Stimulated activated CD4-positive, alpha-beta T cell treated with anti-CD3 and anti-CD28 coated beads, Interleukin-4, amount 100 ng/mL, for 48 hours (primary cell): ENCODE results near the gene MAPRE2.
"Not testable (repeated sequence)": the region's sequence is repeated elsewhere in the genome, so short reads cannot be mapped to it uniquely, and the experiment has no call there.

Experiments
- DNase-seq, 2 donors: peaks; one replicate each; pipeline ENCODE4 v3.0.0-alpha.2; 2020; ENCODE audit warnings: low read depth in 2 of 2

The MAPRE2 gene

GRCh38 chr18:35091841-35092240 is 50.6 kb downstream of the MAPRE2 start:
- DNase-seq: no peak

- no peak for DNase-seq
Measured at GRCh38 chr18:35095983-35096676, 54.9 kb downstream of the MAPRE2 start.

- no peak for DNase-seq
Measured at GRCh38 chr18:35096677-35097011, 55.4 kb downstream of the MAPRE2 start.

GRCh38 chr18:35097195-35097594 is 56.0 kb downstream of the MAPRE2 start:
- no peak for DNase-seq

- DNase-seq: no peak
Measured at GRCh38 chr18:35097763-35098162, 56.5 kb downstream of the MAPRE2 start.

- no peak for DNase-seq
Measured at GRCh38 chr18:35099911-35100310, 58.7 kb downstream of the MAPRE2 start.

GRCh38 chr18:35104391-35105051 is 63.3 kb downstream of the MAPRE2 start:
- no peak for DNase-seq

- no peak for DNase-seq
Measured at GRCh38 chr18:35106013-35106844, 65.0 kb downstream of the MAPRE2 start.

GRCh38 chr18:35106845-35107148 is 65.6 kb downstream of the MAPRE2 start:
- no peak for DNase-seq

- DNase-seq: no peak
Measured at GRCh38 chr18:35107216-35107615, 66.0 kb downstream of the MAPRE2 start.

- not testable (repeated sequence) for DNase-seq
Measured at GRCh38 chr18:35108088-35108487, 66.9 kb downstream of the MAPRE2 start.

GRCh38 chr18:35110059-35110458 is 68.8 kb downstream of the MAPRE2 start:
- DNase-seq: no peak

- DNase-seq: no peak
Measured at GRCh38 chr18:35110554-35111485, 69.6 kb downstream of the MAPRE2 start.

GRCh38 chr18:35112696-35113095 is 71.5 kb downstream of the MAPRE2 start:
- no peak for DNase-seq

- DNase-seq: no peak
Measured at GRCh38 chr18:35114305-35114704, 73.1 kb downstream of the MAPRE2 start.

GRCh38 chr18:35116784-35117318 is 75.6 kb downstream of the MAPRE2 start:
- DNase-seq: no peak

GRCh38 chr18:35117372-35117771 is 76.2 kb downstream of the MAPRE2 start:
- DNase-seq: no peak

- no peak for DNase-seq
Measured at GRCh38 chr18:35117951-35118411, 76.8 kb downstream of the MAPRE2 start.

GRCh38 chr18:35118641-35119040 is 77.4 kb downstream of the MAPRE2 start:
- DNase-seq: no peak

- DNase-seq: no peak
Measured at GRCh38 chr18:35121038-35121437, 79.8 kb downstream of the MAPRE2 start.

- no peak for DNase-seq
Measured at GRCh38 chr18:35121531-35121930, 80.3 kb downstream of the MAPRE2 start.
